IPS DF 6.9 (cell line): ENCODE measurements around the gene C6orf118.

Experiments used
- DNase-seq: peaks from one replicate; pipeline ENCODE4 v3.0.0-alpha.2; 2013; ENCODE audit warnings: low read depth, low spot score
- H3K27ac ChIP-seq: one replicate; pipeline ENCODE4 v1.5.1; 2013; ENCODE audit warnings: low read length, control low read depth
- H3K27me3 ChIP-seq: 2 replicates; pipeline ENCODE4 v1.6.1; 2013; ENCODE audit warnings: mild to moderate bottlenecking, low read length; ENCODE audit not compliant: control insufficient read depth, insufficient read depth
- H3K36me3 ChIP-seq: 2 replicates; pipeline ENCODE4 v1.6.1; 2013; ENCODE audit warnings: low read length; ENCODE audit not compliant: control insufficient read depth, insufficient read depth
- H3K4me1 ChIP-seq: 2 replicates; pipeline ENCODE4 v1.6.1; 2013; ENCODE audit warnings: low read length; ENCODE audit not compliant: control insufficient read depth, insufficient read depth
- H3K4me3 ChIP-seq: 2 replicates; pipeline ENCODE4 v1.5.1; 2013; ENCODE audit warnings: mild to moderate bottlenecking, low read length
- H3K9me3 ChIP-seq: 2 replicates; pipeline ENCODE4 v1.6.1; 2013; ENCODE audit warnings: low read length, inconsistent platforms; ENCODE audit not compliant: control insufficient read depth, insufficient read depth
- WGBS: extraction: QIAGEN DNeasy Blood & Tissue Kit; methylation state at CpG from one replicate; pipeline ENCODE4 v1.1.7; 2013; ENCODE audit warnings: mixed read lengths, missing lambda C conversion rate; ENCODE audit not compliant: insufficient read length, insufficient coverage; 5-methylcytosine and 5-hydroxymethylcytosine counted together

Gene C6orf118

DNA sequence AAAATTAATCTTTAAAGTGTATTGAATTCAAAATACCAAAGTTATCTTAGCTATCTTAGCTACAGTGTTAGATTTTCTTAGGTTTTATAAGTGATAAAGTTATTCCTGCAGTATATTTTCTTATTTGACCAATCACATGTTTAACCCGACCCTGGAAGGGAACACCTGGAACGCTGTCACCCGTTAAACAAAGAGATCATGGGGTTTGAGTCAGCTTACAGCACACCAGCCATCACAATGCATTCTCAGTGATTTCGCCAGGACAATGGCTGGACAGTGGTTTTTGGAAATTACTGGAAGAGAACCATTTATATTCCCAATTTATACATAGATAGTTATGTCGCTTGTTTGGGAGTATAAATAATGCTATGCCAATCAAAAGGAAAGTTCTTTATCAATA is 10.5 kb downstream of the C6orf118 start:
- no peak for DNase-seq
- Histone ChIP-seq H3K36me3 (no peaks in the 10 kb centered on the region), H3K4me3 (no peak overlapping the region), H3K27ac (no peak overlapping the region), H3K9me3 (no peaks in the 10 kb centered on the region), H3K4me1 (no peaks in the 10 kb centered on the region), H3K27me3 (no peaks in the 10 kb centered on the region)
- no CpG with 5 or more reads among the region's 5 CpGs for WGBS

DNA sequence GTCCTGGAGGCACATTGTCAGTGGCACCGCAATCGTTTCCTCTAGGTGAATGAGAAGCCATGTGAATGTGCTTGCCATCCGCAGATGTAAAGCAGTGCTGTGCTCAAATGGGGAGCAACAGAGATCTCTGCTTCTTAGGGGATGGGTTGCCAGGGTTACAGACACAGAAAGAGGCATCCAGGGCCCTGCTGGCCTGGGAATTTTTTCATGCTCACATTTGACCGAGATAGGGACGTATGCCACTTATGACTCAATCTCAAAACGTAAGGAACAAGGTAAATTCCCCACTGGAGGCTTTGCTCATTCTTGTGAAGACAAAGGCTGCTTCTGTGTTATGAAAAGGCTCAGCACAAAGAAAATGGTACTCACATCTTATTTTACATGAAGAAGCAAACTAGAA is 11.0 kb downstream of the C6orf118 start:
- DNase-seq, result no peak
- Histone ChIP-seq H3K4me3 (no peak overlapping the region), H3K4me1 (no peaks in the 10 kb centered on the region), H3K36me3 (no peaks in the 10 kb centered on the region), H3K27me3 (no peaks in the 10 kb centered on the region), H3K27ac (no peak overlapping the region), H3K9me3 (no peaks in the 10 kb centered on the region)
- no CpG with 5 or more reads among the region's 6 CpGs for WGBS

DNA sequence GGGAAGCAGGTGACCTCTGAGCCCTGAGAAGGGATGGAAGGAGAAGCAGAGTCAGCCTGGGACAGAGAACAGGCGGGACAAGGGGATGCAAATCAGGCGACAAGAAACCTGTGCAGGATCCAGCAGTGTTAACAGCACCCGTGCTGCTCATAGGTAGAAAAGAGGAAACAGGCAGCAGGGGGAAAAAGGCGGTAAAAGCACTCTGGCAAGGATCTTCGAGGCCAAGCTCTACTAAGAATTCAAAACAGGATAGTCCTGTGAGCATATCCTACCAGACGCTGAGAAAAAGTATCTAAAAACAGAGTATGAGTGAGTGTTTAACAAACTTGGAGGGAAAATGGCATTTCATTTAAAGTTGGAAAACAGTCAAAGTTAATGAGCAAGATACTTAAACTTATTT is 16.7 kb downstream of the C6orf118 start:
- no peaks in the 10 kb centered on the region for H3K36me3 ChIP-seq
- no peaks in the 10 kb centered on the region for H3K4me1 ChIP-seq
- H3K27me3 ChIP-seq, result no peaks in the 10 kb centered on the region
- no peak overlapping the region for H3K27ac ChIP-seq
- H3K9me3 ChIP-seq, result no peaks in the 10 kb centered on the region
- no CpG with 5 or more reads among the region's 6 CpGs for WGBS
- no peak for DNase-seq
- no peak overlapping the region for H3K4me3 ChIP-seq

DNA sequence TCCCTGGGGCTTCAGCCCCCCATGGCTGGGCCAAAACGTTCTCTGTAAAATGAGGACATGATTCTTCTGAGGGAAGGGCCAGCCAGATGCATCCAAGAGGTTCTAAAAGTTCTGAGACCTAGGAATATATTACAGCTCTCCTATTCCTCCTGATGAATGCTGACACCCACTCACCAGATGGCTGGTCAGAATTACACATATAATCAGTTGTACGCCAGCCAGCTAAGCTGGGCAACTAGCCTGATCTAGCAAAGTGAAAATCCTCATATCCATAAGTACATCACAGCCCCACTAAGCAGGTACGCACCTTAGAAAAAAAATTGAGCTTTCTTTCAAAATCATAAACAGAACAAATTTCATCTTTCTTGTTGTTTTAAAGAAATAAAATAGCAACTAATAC is 34.8 kb downstream of the C6orf118 start:
- no CpG with 5 or more reads among the region's 3 CpGs for WGBS
- Histone ChIP-seq H3K27me3 (no peaks in the 10 kb centered on the region), H3K4me3 (no peak overlapping the region), H3K27ac (no peak overlapping the region), H3K9me3 (no peaks in the 10 kb centered on the region), H3K4me1 (no peaks in the 10 kb centered on the region), H3K36me3 (no peaks in the 10 kb centered on the region)
- DNase-seq, result no peak

DNA sequence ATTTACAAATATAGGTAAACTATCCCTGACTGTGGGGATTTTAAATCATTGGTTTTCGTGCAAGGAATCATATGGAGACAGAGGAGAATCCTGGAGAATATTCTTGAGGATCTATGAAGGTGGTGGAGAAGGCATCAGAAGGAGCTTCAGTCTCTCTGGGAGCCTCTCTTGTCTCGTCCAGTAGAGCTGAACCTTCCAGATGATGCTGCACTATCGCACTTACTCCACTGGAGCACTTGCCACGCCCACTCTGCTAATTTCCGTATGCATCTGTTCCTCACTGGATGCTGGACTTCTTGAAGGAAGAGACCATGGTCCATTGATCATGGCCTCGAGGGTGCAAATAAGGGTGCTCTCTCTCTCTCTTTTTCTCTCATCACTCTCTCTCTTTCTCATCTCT is 36.8 kb downstream of the C6orf118 start:
- WGBS, result no CpG with 5 or more reads among the region's 6 CpGs
- no peak overlapping the region for H3K4me3 ChIP-seq
- no peak for DNase-seq
- no peaks in the 10 kb centered on the region for H3K36me3 ChIP-seq
- H3K4me1 ChIP-seq, result no peaks in the 10 kb centered on the region
- no peaks in the 10 kb centered on the region for H3K27me3 ChIP-seq
- H3K27ac ChIP-seq, result no peak overlapping the region
- no peaks in the 10 kb centered on the region for H3K9me3 ChIP-seq

DNA sequence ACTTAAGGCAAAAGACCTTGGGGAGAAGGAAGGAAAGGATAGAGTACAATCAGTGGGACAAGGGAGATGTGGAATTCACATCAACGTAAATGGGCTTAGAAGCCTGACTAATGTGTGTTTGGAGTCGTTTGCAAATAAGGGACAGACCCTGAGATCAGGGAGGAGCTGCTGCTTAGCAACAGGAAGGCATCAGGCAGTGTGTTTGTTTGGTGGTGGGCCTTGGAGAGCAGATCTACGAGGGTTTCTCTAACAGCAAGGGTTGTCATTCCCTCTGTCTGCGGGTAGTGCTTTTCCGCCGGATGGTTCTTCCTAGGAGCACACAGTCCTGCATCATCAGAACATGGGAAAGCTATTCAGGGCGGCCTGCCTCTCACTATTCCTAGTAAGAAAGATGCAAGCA is 40.4 kb downstream of the C6orf118 start:
- Histone ChIP-seq H3K27ac (no peak overlapping the region), H3K4me3 (no peak overlapping the region), H3K9me3 (no peaks in the 10 kb centered on the region), H3K27me3 (no peaks in the 10 kb centered on the region), H3K4me1 (no peaks in the 10 kb centered on the region), H3K36me3 (no peaks in the 10 kb centered on the region)
- no peak for DNase-seq
- no CpG with 5 or more reads among the region's 7 CpGs for WGBS

DNA sequence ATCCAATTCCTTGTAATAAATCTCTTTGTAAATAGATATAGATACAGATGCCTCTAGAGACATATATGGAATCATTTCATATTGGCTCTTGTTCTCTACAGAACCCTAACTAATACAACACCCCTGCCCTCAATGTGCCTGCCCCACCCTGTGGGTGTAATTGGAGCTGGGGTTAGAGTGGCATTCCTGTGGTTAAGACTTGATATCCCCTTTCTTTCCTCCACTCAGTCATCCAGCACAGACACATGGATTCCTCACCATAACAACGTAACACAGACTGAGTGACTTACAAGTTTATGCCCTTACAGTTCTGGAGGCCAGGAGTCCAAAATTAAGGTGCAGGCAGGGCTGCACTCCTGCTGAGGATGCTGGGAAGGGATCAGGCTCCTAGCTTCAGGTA is 42.8 kb downstream of the C6orf118 start:
- Histone ChIP-seq H3K4me1 (no peaks in the 10 kb centered on the region), H3K27ac (no peak overlapping the region), H3K4me3 (no peak overlapping the region), H3K27me3 (no peaks in the 10 kb centered on the region), H3K9me3 (no peaks in the 10 kb centered on the region), H3K36me3 (no peaks in the 10 kb centered on the region)
- DNase-seq, result no peak
- no CpG with 5 or more reads among the region's 1 CpG for WGBS

DNA sequence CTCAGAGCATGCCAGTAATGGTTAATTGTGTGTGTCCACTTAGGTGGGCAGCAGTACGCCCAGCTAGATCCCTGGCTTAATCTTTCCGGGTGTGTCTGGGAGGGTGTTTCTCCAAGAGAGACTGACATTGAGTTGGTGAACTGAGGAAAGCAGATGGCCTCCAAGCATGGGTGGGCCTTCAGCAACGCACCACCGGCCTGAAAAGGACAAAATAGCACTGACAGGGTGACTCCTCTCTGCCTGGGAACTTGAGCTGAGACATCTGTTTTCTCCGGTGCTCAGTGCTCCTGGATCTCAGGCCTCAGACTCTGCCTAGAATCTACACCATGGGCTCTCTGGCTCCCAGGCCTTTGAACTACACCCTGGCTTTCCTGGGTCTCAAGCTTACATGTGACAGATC is 43.2 kb downstream of the C6orf118 start:
- no CpG with 5 or more reads among the region's 5 CpGs for WGBS
- no peaks in the 10 kb centered on the region for H3K4me1 ChIP-seq
- H3K36me3 ChIP-seq, result no peaks in the 10 kb centered on the region
- no peak for DNase-seq
- no peaks in the 10 kb centered on the region for H3K9me3 ChIP-seq
- no peaks in the 10 kb centered on the region for H3K27me3 ChIP-seq
- no peak overlapping the region for H3K4me3 ChIP-seq
- H3K27ac ChIP-seq, result no peak overlapping the region

DNA sequence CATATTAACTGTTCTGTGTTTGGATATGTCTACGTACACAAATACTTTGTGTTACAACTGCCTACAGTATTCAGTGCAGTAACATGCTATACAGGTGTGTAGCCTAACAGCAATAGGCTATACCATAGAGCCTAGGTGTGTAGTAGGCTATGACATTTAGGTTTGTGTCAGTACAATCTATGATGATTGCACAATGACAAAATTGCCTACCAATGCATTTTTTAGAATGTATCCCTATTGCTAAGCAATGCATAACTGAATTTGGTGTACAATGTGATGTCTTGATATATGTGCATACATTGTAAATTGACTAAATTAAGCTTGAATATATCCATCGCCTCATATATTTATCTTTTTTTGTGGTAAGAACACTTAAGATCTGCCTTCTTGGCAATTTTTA is 48.9 kb downstream of the C6orf118 start:
- Histone ChIP-seq H3K4me3 (no peak overlapping the region), H3K27ac (no peak overlapping the region), H3K9me3 (no peaks in the 10 kb centered on the region), H3K4me1 (no peaks in the 10 kb centered on the region), H3K36me3 (no peaks in the 10 kb centered on the region), H3K27me3 (no peaks in the 10 kb centered on the region)
- DNase-seq, result no peak
- no CpG with 5 or more reads among the region's 2 CpGs for WGBS

DNA sequence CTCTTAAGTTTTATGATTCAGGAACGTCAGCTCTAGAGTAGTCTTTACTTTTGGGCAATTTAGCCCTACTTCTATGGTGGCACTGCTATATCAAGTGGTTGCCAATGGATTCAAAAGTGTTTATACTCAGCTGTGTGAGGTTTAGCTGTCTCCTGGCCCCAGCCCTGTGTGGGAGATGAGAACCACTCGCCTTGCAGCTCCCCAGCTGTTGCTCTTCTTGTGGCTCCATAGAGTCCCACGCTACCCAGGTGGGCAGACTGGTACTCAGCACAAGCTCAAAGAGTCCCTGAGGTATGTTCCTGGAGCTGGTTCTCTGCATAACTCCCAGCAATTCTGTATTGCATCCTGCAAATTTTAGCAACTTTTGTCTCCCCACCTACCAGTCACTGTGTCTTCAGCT is 59.6 kb downstream of the C6orf118 start:
- Histone ChIP-seq H3K4me1 (no peaks in the 10 kb centered on the region), H3K27ac (no peak overlapping the region), H3K36me3 (no peaks in the 10 kb centered on the region), H3K9me3 (no peaks in the 10 kb centered on the region), H3K27me3 (no peaks in the 10 kb centered on the region), H3K4me3 (no peak overlapping the region)
- DNase-seq, result no peak
- WGBS, result no CpG with 5 or more reads among the region's 3 CpGs

DNA sequence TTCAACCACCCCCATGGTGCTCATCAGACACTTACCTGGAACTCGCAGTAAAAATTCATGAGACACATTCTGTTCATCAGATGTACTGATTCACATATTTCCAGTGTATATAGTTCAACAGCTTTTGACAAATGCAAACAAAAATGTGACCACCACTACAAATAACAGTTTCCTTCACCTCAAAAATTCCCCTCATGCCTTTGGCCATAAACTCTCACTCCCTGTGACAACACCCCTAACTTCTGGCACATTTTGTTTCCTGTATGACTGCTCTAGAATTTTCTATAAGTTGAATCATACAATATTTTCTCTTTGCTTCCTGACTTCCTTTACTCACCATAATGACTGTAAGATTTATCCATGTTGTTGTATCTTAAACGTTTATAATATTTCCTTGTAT is 63.7 kb downstream of the C6orf118 start:
- Histone ChIP-seq H3K27me3 (no peaks in the 10 kb centered on the region), H3K36me3 (no peaks in the 10 kb centered on the region), H3K9me3 (no peaks in the 10 kb centered on the region), H3K4me3 (no peak overlapping the region), H3K27ac (no peak overlapping the region), H3K4me1 (no peaks in the 10 kb centered on the region)
- no CpG with 5 or more reads among the region's 2 CpGs for WGBS
- no peak for DNase-seq
